ENCODE measurements around the gene NMNAT2. TPM values are rescaled to one million over a fixed set of nuclear protein-coding genes. Genes with fewer than 3 reads are reported as not detected.

Gene NMNAT2
- total RNA-seq, 1 experiment from 2014 or later = 0.17 TPM

DNA sequence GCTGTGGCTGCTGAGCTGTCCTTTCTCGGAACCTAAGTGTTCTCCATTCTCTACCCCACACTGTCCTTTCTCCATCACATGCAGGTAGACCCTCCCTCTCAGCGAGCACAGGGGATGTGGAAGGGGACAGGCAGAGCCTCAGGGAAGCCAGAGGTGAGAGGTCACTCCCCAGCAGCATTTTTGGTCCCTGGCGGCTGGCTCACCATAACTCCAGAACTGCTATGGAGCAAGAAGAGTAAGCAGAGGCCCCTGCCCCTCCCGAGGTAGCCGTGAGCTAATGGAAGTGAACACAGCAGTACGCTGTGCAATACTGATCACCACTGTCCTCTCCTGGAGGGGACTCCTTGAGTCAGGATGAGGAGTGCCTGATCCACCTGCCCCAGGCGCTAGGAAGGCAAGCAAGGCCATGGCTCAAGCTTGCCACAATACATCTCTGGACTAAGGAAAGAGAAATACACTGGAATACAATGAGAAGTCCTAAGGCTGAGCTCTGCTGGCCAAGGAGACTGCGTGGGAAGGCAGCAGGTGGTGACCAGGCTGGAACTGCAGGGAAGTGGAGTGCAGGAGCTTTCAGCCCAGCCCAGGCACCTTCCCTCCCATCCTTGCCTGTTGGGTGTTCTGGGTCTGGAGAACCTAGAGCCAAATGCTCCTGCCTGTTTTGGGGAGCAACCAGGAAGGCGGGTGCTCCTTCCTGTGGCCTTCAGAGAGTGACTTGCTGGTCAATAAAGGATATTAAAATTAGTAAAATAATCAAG lies 135.9 kb downstream of the NMNAT2 start:
- Histone ChIP-seq H3K27ac (ENCODE audit: low read depth, low read length, poor library complexity, severe bottlenecking) (no peak overlapping the region), H3K9me3 (ENCODE audit: low read depth, low read length, poor library complexity, severe bottlenecking) (no peaks in the 10 kb centered on the region), H3K4me1 (ENCODE audit: insufficient read depth, low read length, poor library complexity, severe bottlenecking) (peaks cover 22% of the 10 kb centered on the region), H3K27me3 (replicated peaks; ENCODE audit: insufficient read depth, low read depth, low read length, poor library complexity) (no peaks in the 10 kb centered on the region), H3K36me3 (ENCODE audit: insufficient read depth, low read length, poor library complexity, severe bottlenecking) (no peaks in the 10 kb centered on the region), H3K4me3 (ENCODE audit: low read depth, low read length, poor library complexity, severe bottlenecking) (no peak overlapping the region)
- CTCF ChIA-PET = interaction anchor here (1.1 to 1.5 kb wide), 2 partner anchors 11 to 320 kb away, joined by 4 to 6 read pairs; no protein-coding TSS in a partner anchor
- TF ChIP-seq, protein P1, sequence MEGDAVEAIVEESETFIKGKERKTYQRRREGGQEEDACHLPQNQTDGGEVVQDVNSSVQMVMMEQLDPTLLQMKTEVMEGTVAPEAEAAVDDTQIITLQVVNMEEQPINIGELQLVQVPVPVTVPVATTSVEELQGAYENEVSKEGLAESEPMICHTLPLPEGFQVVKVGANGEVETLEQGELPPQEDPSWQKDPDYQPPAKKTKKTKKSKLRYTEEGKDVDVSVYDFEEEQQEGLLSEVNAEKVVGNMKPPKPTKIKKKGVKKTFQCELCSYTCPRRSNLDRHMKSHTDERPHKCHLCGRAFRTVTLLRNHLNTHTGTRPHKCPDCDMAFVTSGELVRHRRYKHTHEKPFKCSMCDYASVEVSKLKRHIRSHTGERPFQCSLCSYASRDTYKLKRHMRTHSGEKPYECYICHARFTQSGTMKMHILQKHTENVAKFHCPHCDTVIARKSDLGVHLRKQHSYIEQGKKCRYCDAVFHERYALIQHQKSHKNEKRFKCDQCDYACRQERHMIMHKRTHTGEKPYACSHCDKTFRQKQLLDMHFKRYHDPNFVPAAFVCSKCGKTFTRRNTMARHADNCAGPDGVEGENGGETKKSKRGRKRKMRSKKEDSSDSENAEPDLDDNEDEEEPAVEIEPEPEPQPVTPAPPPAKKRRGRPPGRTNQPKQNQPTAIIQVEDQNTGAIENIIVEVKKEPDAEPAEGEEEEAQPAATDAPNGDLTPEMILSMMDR (conservative IDR thresholded peaks at IDR 0.05; ENCODE audit: low read depth, low read length) = no peak
- no peak for TF ChIP-seq EZH2 (IDR thresholded peaks at IDR 0.05; ENCODE audit: borderline replicate concordance, low read depth, low read length, poor library complexity, severe bottlenecking)
- no TSS peak for BruUV-seq (replicated peaks)
- intact Hi-C loops (cut with micrococcal nuclease; ENCODE audit: unreplicated experiment) = loop anchor here (5.0 to 10.0 kb wide), 2 partner anchors 265 to 343 kb away; no protein-coding TSS in a partner anchor
- DNase-seq (ENCODE audit: low spot score) = no peak
- POLR2A ChIA-PET (ENCODE audit: low non-redundant PET) = interaction anchor here (0.6 kb wide), 1 partner anchor 1187 kb away, joined by 4 read pairs; no protein-coding TSS in a partner anchor

DNA sequence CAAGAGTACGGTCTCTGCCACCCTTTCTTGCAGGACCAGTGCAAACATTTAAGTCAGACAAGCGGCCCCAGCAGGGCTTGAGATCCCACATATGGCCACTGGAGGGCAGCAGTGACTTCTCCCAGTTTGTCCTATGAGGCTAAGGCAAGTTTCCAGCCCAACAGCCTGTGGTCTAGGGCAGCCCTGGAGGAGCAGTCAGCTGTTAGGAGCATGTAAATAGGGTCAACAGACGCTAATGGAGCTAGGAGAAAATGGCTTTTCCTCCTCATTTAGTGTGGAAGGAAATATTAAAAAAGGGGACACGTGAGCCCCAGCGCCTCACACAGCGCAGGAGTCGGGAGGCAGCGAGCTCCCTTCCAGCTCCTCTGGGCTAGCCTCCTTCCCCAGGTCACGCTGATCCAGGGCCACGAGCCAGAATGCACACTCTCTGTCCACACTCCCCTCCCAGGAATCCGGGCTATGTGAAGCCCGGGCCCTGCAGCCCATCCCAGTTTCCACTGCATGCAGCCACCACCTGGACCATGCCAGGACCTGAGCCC lies 136.6 kb downstream of the NMNAT2 start:
- POLR2A ChIA-PET (ENCODE audit: low non-redundant PET) = no interaction called here
- BruUV-seq (replicated peaks) = no TSS peak
- no peak overlapping the region for H3K4me3 ChIP-seq (ENCODE audit: low read depth, low read length, poor library complexity, severe bottlenecking)
- intact Hi-C loops (cut with micrococcal nuclease; ENCODE audit: unreplicated experiment) = loop anchor here (1.0 to 10.0 kb wide), 3 partner anchors 266 to 343 kb away; no protein-coding TSS in a partner anchor
- H3K27me3 ChIP-seq (replicated peaks; ENCODE audit: insufficient read depth, low read depth, low read length, poor library complexity) = no peaks in the 10 kb centered on the region
- peak; percentile 91 for DNase-seq (ENCODE audit: low spot score)
- CTCF ChIA-PET = interaction anchor here (0.7 to 1.5 kb wide), 3 partner anchors 12 to 319 kb away, joined by 3 to 6 read pairs (median 4); no protein-coding TSS in a partner anchor
- H3K9me3 ChIP-seq (ENCODE audit: low read depth, low read length, poor library complexity, severe bottlenecking) = no peaks in the 10 kb centered on the region
- H3K4me1 ChIP-seq (ENCODE audit: insufficient read depth, low read length, poor library complexity, severe bottlenecking) = peaks cover 22% of the 10 kb centered on the region
- H3K36me3 ChIP-seq (ENCODE audit: insufficient read depth, low read length, poor library complexity, severe bottlenecking) = no peaks in the 10 kb centered on the region
- no peak for TF ChIP-seq EZH2 (IDR thresholded peaks at IDR 0.05; ENCODE audit: borderline replicate concordance, low read depth, low read length, poor library complexity, severe bottlenecking)
- TF ChIP-seq, protein P1 (conservative IDR thresholded peaks at IDR 0.05; ENCODE audit: low read depth, low read length) = peak; percentile 92
- H3K27ac ChIP-seq (ENCODE audit: low read depth, low read length, poor library complexity, severe bottlenecking) = no peak overlapping the region

DNA sequence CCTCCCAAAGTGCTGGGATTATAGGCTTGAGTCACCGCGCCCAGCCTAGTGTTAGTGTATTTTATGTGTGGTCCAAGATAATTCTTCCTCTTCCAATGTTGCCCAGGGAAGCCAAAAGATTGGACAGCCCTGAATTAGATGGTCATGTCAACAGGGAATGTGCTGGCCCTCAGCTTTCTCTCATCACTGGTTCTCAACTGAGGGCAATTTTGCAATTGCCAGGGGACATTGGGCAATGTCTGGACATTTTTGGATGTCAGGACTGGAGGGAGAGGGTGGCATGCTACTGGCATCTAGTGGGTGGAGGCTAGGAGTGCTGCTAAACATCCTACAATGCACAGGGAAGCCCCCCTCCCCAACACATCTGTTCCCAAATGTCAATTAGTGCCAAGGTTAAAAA lies 137.1 kb downstream of the NMNAT2 start:
- no peaks in the 10 kb centered on the region for H3K27me3 ChIP-seq (replicated peaks; ENCODE audit: insufficient read depth, low read depth, low read length, poor library complexity)
- intact Hi-C loops (cut with micrococcal nuclease; ENCODE audit: unreplicated experiment) = loop anchor here (1.0 to 10.0 kb wide), 3 partner anchors 266 to 344 kb away; no protein-coding TSS in a partner anchor
- TF ChIP-seq EZH2 (IDR thresholded peaks at IDR 0.05; ENCODE audit: borderline replicate concordance, low read depth, low read length, poor library complexity, severe bottlenecking) = no peak
- TF ChIP-seq, protein P1 (conservative IDR thresholded peaks at IDR 0.05; ENCODE audit: low read depth, low read length) = no peak
- BruUV-seq (replicated peaks) = no TSS peak
- peaks cover 22% of the 10 kb centered on the region for H3K4me1 ChIP-seq (ENCODE audit: insufficient read depth, low read length, poor library complexity, severe bottlenecking)
- H3K4me3 ChIP-seq (ENCODE audit: low read depth, low read length, poor library complexity, severe bottlenecking) = no peak overlapping the region
- DNase-seq (ENCODE audit: low spot score) = peak; percentile 54
- no peak overlapping the region for H3K27ac ChIP-seq (ENCODE audit: low read depth, low read length, poor library complexity, severe bottlenecking)
- CTCF ChIA-PET = interaction anchor here (0.7 to 1.5 kb wide), 3 partner anchors 55 to 319 kb away, joined by 3 to 7 read pairs (median 6); no protein-coding TSS in a partner anchor
- POLR2A ChIA-PET (ENCODE audit: low non-redundant PET) = no interaction called here
- no peaks in the 10 kb centered on the region for H3K9me3 ChIP-seq (ENCODE audit: low read depth, low read length, poor library complexity, severe bottlenecking)
- no peaks in the 10 kb centered on the region for H3K36me3 ChIP-seq (ENCODE audit: insufficient read depth, low read length, poor library complexity, severe bottlenecking)
